ENCODE results near the gene COL21A1.

The COL21A1 gene

DNA sequence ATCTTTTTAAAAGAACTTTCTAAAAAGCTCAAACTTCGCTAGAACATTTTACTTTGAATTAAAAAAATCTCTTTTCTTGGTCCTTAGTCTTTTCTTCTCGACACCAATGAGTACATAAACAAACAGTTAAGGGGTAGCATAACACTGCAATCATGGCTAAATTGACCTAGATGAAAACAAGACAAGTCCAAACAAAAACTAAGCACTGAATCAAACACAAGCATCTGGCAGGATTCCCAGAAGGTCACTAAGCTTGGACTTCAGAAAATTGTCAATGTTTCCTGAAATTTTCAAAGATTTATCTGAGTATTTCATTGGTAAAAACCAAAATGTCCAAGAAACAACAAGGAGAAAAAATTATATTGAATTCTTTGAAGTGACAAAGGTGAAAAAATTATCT, 5.0 kb downstream of the COL21A1 start:
- in situ Hi-C loops (cut with HindIII; ENCODE audit: low pct_unique_long_range_greater_than_20kb, low sequenced_read_pairs): no loop called here
- no peak for TF ChIP-seq JUND (IDR thresholded peaks at IDR 0.05; ENCODE audit: low read depth)
- DNase-seq (ENCODE audit: low read depth in 1 of 2, low spot score in 1 of 2): no peak

DNA sequence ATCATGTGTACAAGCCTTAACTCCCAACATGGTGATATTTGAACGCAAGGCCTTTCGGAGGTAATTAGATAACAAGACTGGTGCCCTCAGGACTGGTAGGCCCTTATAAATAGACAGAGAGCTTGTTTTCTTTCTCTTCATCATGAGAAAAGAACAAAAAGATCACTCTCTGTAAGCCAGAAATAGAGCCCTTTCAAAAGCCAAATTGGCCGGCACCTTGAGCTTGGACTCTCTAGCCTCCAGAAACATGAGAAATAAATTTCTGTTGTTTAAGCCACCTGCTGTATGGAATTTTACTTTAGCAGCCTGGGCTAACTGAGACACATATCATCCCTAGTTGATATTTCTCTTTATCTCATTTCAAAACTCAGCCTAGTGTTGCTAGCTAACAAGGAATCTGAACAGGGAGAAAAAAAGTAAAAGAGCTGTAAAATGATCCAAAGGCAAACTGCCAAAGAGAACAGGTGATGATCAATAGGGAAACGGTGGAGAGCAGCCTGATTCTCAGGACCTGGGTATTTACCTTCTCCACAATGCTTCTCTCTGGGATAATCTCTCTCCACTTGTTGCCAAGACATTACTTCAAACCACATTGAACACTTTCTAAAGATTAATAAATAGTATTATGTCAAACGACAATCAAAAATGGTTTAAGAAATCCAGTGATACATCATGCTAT, 6.1 kb downstream of the COL21A1 start:
- in situ Hi-C loops (cut with HindIII; ENCODE audit: low pct_unique_long_range_greater_than_20kb, low sequenced_read_pairs): no loop called here
- no peak for TF ChIP-seq JUND (IDR thresholded peaks at IDR 0.05; ENCODE audit: low read depth)
- no peak for DNase-seq (ENCODE audit: low read depth in 1 of 2, low spot score in 1 of 2)

DNA sequence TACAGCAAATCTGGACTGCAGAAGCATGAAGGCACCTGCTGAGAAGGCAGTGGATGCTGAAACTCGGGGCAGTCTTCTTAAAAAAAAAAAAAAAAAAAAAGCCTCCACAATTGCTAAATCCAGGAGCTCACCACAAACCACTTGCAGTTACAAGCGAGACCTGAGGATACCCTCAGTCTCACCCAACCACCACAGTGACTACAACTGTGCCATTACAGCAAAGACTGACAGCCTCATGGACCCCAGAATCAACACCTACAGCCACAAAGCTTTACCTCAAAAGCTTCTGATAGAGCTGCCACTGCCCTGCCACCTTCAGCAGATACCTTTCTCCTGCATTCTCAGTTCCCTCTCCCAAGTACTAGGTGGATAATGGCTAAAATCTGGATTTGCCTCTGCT, 9.0 kb downstream of the COL21A1 start:
- in situ Hi-C loops (cut with HindIII; ENCODE audit: low pct_unique_long_range_greater_than_20kb, low sequenced_read_pairs): no loop called here
- TF ChIP-seq JUND (IDR thresholded peaks at IDR 0.05; ENCODE audit: low read depth): no peak
- no peak for DNase-seq (ENCODE audit: low read depth in 1 of 2, low spot score in 1 of 2)

- no peak for DNase-seq (ENCODE audit: low read depth in 1 of 2, low spot score in 1 of 2)
- TF ChIP-seq JUND (IDR thresholded peaks at IDR 0.05; ENCODE audit: low read depth): no peak
- in situ Hi-C loops (cut with HindIII; ENCODE audit: low pct_unique_long_range_greater_than_20kb, low sequenced_read_pairs): no loop called here
Observed at GRCh38 chr6:56235245-56235644, 12.1 kb downstream of the COL21A1 start.

- DNase-seq (ENCODE audit: low read depth in 1 of 2, low spot score in 1 of 2): no peak
- no peak for TF ChIP-seq JUND (IDR thresholded peaks at IDR 0.05; ENCODE audit: low read depth)
- in situ Hi-C loops (cut with HindIII; ENCODE audit: low pct_unique_long_range_greater_than_20kb, low sequenced_read_pairs): no loop called here
Observed at GRCh38 chr6:56232436-56232835, 14.9 kb downstream of the COL21A1 start.

GRCh38 chr6:56231827-56232226, 15.6 kb downstream of the COL21A1 start:
- TF ChIP-seq JUND (IDR thresholded peaks at IDR 0.05; ENCODE audit: low read depth): no peak
- in situ Hi-C loops (cut with HindIII; ENCODE audit: low pct_unique_long_range_greater_than_20kb, low sequenced_read_pairs): no loop called here

DNA sequence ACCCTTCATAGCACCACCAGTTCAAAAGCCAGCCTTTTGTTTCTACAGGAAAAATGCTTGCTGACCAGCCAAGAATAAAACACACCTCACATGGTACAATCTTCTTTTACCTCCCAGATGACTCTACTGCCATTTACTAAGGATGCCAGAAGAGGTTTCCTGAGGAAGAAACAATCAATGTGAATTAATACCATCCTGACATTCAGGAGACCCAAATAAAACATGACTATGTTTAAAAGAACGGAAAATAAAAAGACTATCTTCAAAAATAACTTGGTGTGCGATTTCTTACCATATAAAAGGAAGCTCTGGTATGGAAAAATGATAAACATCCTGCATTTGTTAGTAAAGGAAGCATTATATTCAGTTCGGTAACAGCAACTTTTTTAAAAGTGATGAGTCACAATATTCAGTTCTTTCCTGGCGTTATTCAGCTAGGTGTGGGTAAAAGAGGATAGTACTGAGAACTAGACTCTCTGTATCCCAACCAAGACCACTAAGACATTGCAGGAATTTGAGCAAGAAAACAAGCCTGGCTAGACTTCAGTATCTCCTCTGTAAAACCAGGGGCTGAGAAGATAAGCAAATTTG, 16.3 kb downstream of the COL21A1 start:
- in situ Hi-C loops (cut with HindIII; ENCODE audit: low pct_unique_long_range_greater_than_20kb, low sequenced_read_pairs): no loop called here
- DNase-seq (ENCODE audit: low read depth in 1 of 2, low spot score in 1 of 2): no peak
- no peak for TF ChIP-seq JUND (IDR thresholded peaks at IDR 0.05; ENCODE audit: low read depth)

More at GRCh38 chr6:56231827-56232226, 15.6 kb downstream of the COL21A1 start:
- DNase-seq (ENCODE audit: low read depth in 1 of 2, low spot score in 1 of 2): no peak

- in situ Hi-C loops (cut with HindIII; ENCODE audit: low pct_unique_long_range_greater_than_20kb, low sequenced_read_pairs): no loop called here
Observed at GRCh38 chr6:56227071-56227879, 20.1 kb downstream of the COL21A1 start.

DNA sequence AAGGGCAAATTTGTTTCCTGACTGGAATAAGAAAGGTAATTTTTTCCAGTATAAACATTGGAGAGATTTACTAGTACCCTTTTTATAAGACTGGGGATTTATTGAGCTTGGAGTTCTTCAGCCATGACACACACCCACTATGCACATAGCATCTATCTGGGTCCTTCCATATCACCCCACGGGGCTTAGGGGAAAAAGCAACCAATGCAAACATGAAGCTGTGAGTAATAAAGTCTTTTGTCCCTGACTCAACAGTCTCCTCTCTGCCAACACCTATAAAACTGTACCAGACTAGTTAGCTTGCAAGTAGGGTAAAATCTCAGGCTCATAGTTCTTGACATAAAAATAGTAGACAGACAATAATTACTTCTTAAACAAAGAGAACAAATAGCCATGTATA, 23.4 kb downstream of the COL21A1 start:
- no peak for DNase-seq (ENCODE audit: low read depth in 1 of 2, low spot score in 1 of 2)
- no peak for TF ChIP-seq JUND (IDR thresholded peaks at IDR 0.05; ENCODE audit: low read depth)
- in situ Hi-C loops (cut with HindIII; ENCODE audit: low pct_unique_long_range_greater_than_20kb, low sequenced_read_pairs): no loop called here

More at GRCh38 chr6:56227071-56227879, 20.1 kb downstream of the COL21A1 start:
- no peak for DNase-seq (ENCODE audit: low read depth in 1 of 2, low spot score in 1 of 2)
- TF ChIP-seq JUND (IDR thresholded peaks at IDR 0.05; ENCODE audit: low read depth): no peak

GRCh38 chr6:56222499-56222898, 24.9 kb downstream of the COL21A1 start:
- DNase-seq (ENCODE audit: low read depth in 1 of 2, low spot score in 1 of 2): no peak
- TF ChIP-seq JUND (IDR thresholded peaks at IDR 0.05; ENCODE audit: low read depth): no peak
- in situ Hi-C loops (cut with HindIII; ENCODE audit: low pct_unique_long_range_greater_than_20kb, low sequenced_read_pairs): no loop called here

DNA sequence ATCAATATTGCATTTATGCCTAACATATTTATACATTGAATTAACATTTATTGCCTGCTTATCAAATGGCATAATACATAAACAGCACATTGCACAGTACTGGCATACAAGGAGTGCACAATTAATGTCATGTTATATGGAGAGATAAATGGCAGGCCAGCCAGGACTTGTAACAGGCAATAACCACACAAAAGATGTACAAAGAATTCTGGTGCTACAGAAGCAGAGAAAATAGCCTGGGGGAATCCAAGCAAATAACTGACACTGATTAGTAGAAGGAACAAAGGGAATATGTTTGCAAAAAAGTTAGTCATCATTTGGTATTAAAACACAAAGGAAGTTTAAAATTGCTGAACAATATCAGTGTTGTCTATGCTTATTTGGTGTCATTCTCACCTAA, 27.3 kb downstream of the COL21A1 start:
- no peak for TF ChIP-seq JUND (IDR thresholded peaks at IDR 0.05; ENCODE audit: low read depth)
- in situ Hi-C loops (cut with HindIII; ENCODE audit: low pct_unique_long_range_greater_than_20kb, low sequenced_read_pairs): no loop called here
- DNase-seq (ENCODE audit: low read depth in 1 of 2, low spot score in 1 of 2): peak in 1 of 2 experiments; percentile 67

GRCh38 chr6:56214703-56215101, 32.7 kb downstream of the COL21A1 start:
- DNase-seq (ENCODE audit: low read depth in 1 of 2, low spot score in 1 of 2): no peak
- TF ChIP-seq JUND (IDR thresholded peaks at IDR 0.05; ENCODE audit: low read depth): no peak
- in situ Hi-C loops (cut with HindIII; ENCODE audit: low pct_unique_long_range_greater_than_20kb, low sequenced_read_pairs): no loop called here

Data from T47D (cell line).